Peyer's patch (tissue), 4 donors: ENCODE results near the gene EDEM2.
"Not testable (repeated sequence)": the region's sequence is repeated elsewhere in the genome, so short reads cannot be mapped to it uniquely, and the experiment has no call there.

ENCODE experiments used
- POLR2A ChIP-seq, 2 donors: fragments of 450-650 bp; IDR thresholded peaks; one replicate each; pipeline ENCODE4 v1.5.1; 2017; ENCODE audit warnings: antibody characterized with exemption in 2 of 2, mild to moderate bottlenecking in 2 of 2, moderate library complexity in 2 of 2
- TF ChIP-seq, protein P1 (sequence below), 6 experiments: fragments of 450-650 bp in 4 of 6; fragments of 200-600 bp in 2 of 6; sonication (generic) in 1 of 6; IDR thresholded peaks; one replicate each; pipeline ENCODE4 v1.5.1; 2017 to 2019; ENCODE audit warnings: antibody characterized with exemption in 6 of 6, mild to moderate bottlenecking in 3 of 6, moderate library complexity in 1 of 6

DNA sequence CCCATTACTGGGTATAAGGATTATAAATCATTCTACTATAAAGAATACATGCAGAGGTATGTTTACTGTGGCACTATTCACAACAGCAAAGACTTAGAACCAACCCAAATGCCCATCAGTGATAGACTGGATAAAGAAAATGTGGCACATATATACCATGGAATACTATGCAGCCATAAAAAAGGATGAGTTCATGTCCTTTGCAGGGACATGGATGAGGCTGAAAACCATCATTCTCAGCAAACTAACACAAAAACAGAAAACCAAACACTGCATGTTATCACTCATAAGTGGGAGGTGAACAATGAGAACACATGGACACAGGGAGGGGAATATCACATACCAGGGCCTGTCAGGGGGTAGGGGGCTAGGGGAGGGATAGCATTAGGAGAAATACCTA, 17.4 kb upstream of the EDEM2 start:
- TF ChIP-seq POLR2A (IDR thresholded peaks at IDR 0.05), result not testable (repeated sequence)
- TF ChIP-seq, protein P1, sequence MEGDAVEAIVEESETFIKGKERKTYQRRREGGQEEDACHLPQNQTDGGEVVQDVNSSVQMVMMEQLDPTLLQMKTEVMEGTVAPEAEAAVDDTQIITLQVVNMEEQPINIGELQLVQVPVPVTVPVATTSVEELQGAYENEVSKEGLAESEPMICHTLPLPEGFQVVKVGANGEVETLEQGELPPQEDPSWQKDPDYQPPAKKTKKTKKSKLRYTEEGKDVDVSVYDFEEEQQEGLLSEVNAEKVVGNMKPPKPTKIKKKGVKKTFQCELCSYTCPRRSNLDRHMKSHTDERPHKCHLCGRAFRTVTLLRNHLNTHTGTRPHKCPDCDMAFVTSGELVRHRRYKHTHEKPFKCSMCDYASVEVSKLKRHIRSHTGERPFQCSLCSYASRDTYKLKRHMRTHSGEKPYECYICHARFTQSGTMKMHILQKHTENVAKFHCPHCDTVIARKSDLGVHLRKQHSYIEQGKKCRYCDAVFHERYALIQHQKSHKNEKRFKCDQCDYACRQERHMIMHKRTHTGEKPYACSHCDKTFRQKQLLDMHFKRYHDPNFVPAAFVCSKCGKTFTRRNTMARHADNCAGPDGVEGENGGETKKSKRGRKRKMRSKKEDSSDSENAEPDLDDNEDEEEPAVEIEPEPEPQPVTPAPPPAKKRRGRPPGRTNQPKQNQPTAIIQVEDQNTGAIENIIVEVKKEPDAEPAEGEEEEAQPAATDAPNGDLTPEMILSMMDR (IDR thresholded peaks at IDR 0.05), result not testable (repeated sequence)
